22Rv1 (cell line): Measurements from ENCODE around the gene LCMT1.

Source experiments
- H3K27ac ChIP-seq: fragments of 450-650 bp; 2 replicates; pipeline ENCODE4 v1.5.1; 2017
- CTCF ChIP-seq: fragments of 450-650 bp; IDR thresholded peaks from 2 replicates; pipeline ENCODE4 v1.5.1; 2017; ENCODE audit warnings: mild to moderate bottlenecking
- ZFX ChIP-seq: fragments of 450-650 bp; IDR thresholded peaks from 2 replicates; pipeline ENCODE4 v1.6.1; 2017; ENCODE audit warnings: antibody characterized with exemption, borderline replicate concordance

Gene LCMT1

GRCh38 chr16:25066747-25067631 is 44.6 kb upstream of the LCMT1 start:
- H3K27ac ChIP-seq = no peak overlapping the region
- TF ChIP-seq ZFX (no peak), CTCF (no peak)

DNA sequence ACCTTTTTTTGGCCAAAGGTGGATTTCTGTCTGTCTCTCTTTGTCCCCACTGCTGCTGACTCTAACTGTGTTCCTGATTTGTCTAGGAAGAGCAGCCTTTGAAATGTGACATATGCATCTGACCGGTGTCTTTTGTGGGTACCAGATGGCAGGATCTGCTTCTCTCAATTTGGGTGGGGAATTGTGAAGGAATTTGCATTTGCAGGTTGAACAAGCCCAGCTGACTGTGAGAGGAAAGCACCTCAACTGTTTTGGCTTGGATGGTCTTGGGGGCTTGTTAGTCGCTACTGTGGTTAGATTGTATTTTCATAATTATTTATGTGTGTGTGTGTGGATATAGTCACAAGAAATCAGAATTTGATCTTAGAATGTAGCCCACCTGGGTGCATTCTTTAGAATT is 37.7 kb upstream of the LCMT1 start:
- H3K27ac ChIP-seq = no peak overlapping the region
- no peak for TF ChIP-seq CTCF
- TF ChIP-seq ZFX = no peak

- H3K27ac ChIP-seq = no peak overlapping the region
- TF ChIP-seq CTCF (no peak), ZFX (no peak)
These were observed 33.1 kb upstream of the LCMT1 start for GRCh38 chr16:25078386-25078978.

- no peak overlapping the region for H3K27ac ChIP-seq
- TF ChIP-seq ZFX (no peak), CTCF (no peak)
These were observed 31.7 kb upstream of the LCMT1 start for GRCh38 chr16:25079637-25080378.

- TF ChIP-seq CTCF (no peak), ZFX (no peak)
- H3K27ac ChIP-seq = no peak overlapping the region
These were observed 31.0 kb upstream of the LCMT1 start for GRCh38 chr16:25080420-25081131.

DNA sequence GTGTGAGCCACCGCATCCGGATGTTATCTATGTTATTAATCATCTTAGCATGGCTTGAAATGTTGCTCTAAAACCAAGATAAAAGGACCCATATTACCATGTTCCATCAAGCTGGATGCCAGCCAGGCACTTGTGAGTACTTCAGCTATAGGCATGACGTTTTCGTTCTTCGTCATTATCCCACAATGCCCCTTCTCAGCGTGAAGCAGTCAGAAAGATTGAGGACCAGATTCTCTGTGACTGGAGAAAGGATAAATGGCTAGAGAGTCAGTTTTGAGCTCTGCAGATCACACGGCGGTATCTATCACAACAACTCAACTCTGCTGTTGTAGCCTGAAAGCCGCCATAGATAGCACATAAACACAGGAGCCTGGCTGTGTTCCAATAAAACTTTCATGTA is 29.8 kb upstream of the LCMT1 start:
- no peak overlapping the region for H3K27ac ChIP-seq
- TF ChIP-seq ZFX = no peak
- no peak for TF ChIP-seq CTCF
